GM21825 (cell line): ENCODE measurements around the gene ABCC2.
"Not testable (repeated sequence)": the region's sequence is repeated elsewhere in the genome, so short reads cannot be mapped to it uniquely, and the experiment has no call there.

Source experiments
- ATAC-seq: cut with Tn5 transposase; IDR thresholded peaks from one replicate; pipeline ENCODE4 v1.9.1; 2021; ENCODE audit warnings: mild to moderate bottlenecking, moderate library complexity; ENCODE audit not compliant: unreplicated experiment

The ABCC2 gene

GRCh38 chr10:99782447-99783286 lies at the start of gene ABCC2:
Gene ABCC2, plus strand, starts transcription at chr10:99782640. Its CDS starts 205 bp downstream, at chr10:99782845.
- ATAC-seq, result no peak

GRCh38 chr10:99733366-99733765 lies 49.1 kb upstream of the ABCC2 start:
- ATAC-seq, result no peak

GRCh38 chr10:99734111-99734510 lies 48.3 kb upstream of the ABCC2 start:
- ATAC-seq, result not testable (repeated sequence)

GRCh38 chr10:99740260-99740659 lies 42.2 kb upstream of the ABCC2 start:
- ATAC-seq, result no peak

GRCh38 chr10:99740933-99741559 lies 41.4 kb upstream of the ABCC2 start:
- ATAC-seq, result no peak

- no peak for ATAC-seq
Observed at GRCh38 chr10:99742254-99742653, 40.2 kb upstream of the ABCC2 start.

- no peak for ATAC-seq
Observed at GRCh38 chr10:99742701-99743100, 39.7 kb upstream of the ABCC2 start.

- no peak for ATAC-seq
Observed at GRCh38 chr10:99743841-99744240, 38.6 kb upstream of the ABCC2 start.

- not testable (repeated sequence) for ATAC-seq
Observed at GRCh38 chr10:99746166-99746565, 36.3 kb upstream of the ABCC2 start.

- ATAC-seq, result no peak
Observed at GRCh38 chr10:99748823-99749451, 33.5 kb upstream of the ABCC2 start.

- ATAC-seq, result no peak
Observed at GRCh38 chr10:99750641-99751040, 31.8 kb upstream of the ABCC2 start.

- no peak for ATAC-seq
Observed at GRCh38 chr10:99754670-99755069, 27.8 kb upstream of the ABCC2 start.

GRCh38 chr10:99756159-99756558 lies 26.3 kb upstream of the ABCC2 start:
- ATAC-seq, result no peak

GRCh38 chr10:99758211-99758891 lies 24.1 kb upstream of the ABCC2 start:
- ATAC-seq, result no peak

GRCh38 chr10:99760321-99760720 lies 22.1 kb upstream of the ABCC2 start:
- no peak for ATAC-seq

GRCh38 chr10:99761365-99761764 lies 21.1 kb upstream of the ABCC2 start:
- no peak for ATAC-seq

- no peak for ATAC-seq
Observed at GRCh38 chr10:99765672-99766301, 16.7 kb upstream of the ABCC2 start.

GRCh38 chr10:99766302-99766681 lies 16.1 kb upstream of the ABCC2 start:
- no peak for ATAC-seq

GRCh38 chr10:99767901-99768300 lies 14.5 kb upstream of the ABCC2 start:
- no peak for ATAC-seq

- no peak for ATAC-seq
Observed at GRCh38 chr10:99768556-99768955, 13.9 kb upstream of the ABCC2 start.

- no peak for ATAC-seq
Observed at GRCh38 chr10:99769706-99770105, 12.7 kb upstream of the ABCC2 start.
